Femur (tissue), 1 donor: ENCODE data around the gene UBE2F.
"Not testable (repeated sequence)": the region's sequence is repeated elsewhere in the genome, so short reads cannot be mapped to it uniquely, and the experiment has no call there.

Experiments used
- DNase-seq: peaks from one replicate; pipeline ENCODE4 v3.0.0-alpha.2; 2017

The UBE2F gene

DNA sequence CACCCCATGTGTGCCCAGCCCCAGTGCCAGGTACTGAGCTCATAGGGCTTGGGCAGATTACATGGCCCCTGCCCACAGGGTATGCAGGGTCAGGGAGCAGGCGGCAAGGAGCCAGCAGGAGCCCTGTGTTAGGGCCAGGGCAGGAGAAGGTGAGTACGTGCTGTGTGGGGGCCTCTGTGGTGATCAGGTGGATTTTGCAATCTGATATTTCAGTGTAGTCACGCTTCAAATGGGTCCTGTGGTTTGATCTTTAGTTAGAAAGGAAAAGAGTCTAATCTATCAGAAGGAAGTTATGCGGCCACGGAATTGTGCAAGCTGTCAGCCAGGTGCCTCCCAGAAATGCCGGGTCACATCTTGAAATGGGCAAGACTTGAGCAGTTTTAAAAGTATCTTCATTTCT is 13.9 kb downstream of the UBE2F start:
- DNase-seq: no peak

- not testable (repeated sequence) for DNase-seq
Measured at GRCh38 chr2:237981621-237982020, 14.8 kb downstream of the UBE2F start.

DNA sequence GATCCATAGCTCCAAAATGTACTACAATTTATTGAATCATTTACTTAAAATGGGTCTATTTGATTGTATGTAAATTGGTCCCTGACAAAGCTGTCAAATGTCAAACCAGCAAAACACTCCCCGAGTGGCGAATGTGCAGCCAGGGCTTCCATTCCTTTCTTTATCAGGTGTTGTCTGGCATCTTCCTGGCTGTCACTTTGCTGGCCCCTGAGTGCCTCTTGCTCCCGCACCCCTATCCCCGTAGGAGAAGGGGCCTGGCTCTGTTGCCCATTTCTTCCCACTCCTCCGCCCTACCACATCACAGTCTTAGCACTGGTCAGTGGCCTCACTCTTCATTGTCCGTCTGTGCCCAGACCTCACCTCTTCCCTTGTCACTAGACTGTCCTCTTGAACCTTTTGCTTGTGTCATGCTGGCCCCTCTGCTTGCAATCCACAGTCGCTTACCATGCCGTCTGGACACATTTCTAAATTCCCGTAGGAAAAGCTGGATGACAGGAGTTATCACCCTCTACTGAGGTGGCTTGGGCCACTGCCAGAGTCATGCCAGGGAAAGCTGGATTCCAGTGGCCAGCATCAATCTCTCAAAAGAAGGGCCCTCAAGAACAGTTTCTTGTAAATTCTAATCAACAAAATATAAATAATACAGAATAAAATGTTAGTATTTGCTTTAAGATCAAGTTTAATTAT is 15.4 kb downstream of the UBE2F start:
- DNase-seq: no peak

DNA sequence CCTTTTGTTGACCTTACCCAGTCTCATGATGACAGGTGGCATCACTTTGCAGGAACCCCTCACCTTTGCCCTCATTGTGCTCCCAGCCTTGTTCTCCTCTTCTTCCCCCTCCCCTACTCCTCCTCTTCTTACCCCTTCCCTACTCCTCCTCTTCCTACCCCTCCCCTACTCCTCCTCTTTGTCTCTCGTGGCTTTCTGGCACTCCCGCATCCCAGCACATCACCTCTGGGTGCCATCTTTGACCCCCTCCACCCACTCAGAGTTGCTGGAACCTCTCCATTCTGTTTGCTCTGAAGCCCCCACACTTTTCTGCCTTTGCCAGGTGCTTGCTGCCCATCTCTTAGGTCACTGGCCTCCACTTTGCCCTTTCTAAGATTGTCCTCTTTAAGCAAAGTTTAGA is 17.1 kb downstream of the UBE2F start:
- DNase-seq: no peak

DNA sequence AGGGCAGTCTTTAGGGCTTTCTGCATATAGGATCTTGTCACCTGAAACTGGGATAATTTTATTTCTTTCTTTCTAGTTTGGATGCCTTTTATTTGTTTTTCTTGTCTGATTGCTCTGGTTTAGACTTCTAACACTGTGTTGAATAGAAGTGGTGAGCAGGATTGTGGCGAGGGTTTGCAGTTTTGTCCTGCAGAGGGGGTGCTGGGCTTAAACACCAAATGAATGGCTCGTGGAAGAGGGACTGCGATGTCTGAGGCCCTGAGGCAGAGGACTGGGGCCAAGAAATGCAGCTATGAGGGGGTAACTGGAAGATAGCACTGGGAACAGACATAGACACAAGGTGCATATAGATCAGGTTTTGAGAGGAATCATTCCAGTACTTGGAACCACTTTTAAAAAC is 20.5 kb downstream of the UBE2F start:
- no peak for DNase-seq

DNA sequence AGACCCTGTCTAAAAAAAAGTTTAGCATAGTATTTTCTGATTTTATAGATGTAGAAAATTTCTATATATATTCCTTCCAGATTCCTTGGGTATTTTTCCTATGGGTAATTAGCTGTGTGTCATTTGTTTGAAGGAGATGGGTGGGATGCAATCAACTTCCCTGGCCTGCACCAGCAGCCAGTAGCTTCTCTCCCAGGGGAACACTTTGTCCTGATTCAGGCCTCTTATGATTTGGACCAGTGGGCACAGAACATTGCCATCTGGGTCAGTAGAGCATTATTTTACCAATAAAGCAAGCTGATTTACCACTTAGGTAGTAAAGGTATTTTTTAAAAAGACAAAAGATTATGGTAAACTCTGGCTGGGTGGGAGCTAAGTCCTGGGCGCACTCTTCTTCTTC is 26.9 kb downstream of the UBE2F start:
- no peak for DNase-seq

GRCh38 chr2:237995036-237995435 is 28.2 kb downstream of the UBE2F start:
- no peak for DNase-seq

- DNase-seq: no peak
Measured at GRCh38 chr2:237996021-237996593, 29.3 kb downstream of the UBE2F start.

DNA sequence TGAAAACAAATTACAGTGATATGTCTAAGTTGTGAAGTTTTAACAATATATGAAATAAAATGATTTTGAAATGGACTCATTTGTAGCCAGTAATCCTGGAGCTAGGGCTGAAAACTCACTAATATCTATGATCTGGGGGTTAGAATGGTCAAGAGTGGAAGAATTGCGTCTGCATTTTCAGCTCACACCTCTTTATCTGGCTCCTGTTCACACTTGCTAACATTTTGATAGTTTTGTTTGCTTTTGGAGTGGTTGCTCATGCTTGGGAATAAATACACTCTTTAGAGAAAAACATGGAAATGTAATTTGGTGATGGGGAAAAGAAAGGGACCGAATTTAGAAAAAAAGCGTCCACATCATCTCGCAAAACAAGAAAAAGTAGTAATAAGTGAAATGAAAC is 30.7 kb downstream of the UBE2F start:
- no peak for DNase-seq

GRCh38 chr2:237998530-237998929 is 31.7 kb downstream of the UBE2F start:
- no peak for DNase-seq

DNA sequence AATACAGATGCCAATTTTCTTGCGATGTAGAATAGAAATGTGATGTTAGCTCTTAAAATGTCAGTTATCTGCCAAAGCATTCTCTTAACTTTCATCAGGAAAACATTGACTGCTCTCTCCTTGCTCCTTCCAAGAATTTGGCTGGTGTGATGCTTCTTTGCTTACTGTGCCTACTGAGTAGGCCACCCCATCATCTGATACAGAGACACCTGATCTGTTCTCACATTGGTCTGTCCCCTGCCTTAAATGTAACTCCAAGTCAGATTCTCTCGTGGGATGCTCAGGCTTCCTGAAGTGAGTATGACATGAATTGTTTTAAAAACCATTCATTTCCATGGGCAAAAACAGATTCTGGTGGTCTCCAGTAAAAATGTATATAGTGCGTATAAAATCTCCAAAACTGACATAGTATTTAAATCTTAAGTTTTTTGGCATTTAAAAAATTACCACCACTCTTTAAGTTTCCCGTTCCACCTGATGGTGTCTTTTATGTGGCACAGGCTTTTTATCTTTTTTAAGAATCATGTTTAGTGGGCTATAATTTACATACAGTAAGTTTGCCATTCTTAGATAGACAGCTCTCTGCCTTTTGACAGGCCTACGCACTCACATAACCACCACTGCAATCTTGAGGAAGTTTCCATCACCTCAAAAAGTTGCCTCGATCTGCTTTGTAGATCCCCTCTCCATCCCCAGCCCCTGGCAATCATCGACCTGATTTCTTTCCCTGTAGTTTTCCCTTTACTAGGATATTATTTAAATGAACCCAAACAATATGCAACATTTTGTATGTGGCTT is 36.6 kb downstream of the UBE2F start:
- DNase-seq: no peak

DNA sequence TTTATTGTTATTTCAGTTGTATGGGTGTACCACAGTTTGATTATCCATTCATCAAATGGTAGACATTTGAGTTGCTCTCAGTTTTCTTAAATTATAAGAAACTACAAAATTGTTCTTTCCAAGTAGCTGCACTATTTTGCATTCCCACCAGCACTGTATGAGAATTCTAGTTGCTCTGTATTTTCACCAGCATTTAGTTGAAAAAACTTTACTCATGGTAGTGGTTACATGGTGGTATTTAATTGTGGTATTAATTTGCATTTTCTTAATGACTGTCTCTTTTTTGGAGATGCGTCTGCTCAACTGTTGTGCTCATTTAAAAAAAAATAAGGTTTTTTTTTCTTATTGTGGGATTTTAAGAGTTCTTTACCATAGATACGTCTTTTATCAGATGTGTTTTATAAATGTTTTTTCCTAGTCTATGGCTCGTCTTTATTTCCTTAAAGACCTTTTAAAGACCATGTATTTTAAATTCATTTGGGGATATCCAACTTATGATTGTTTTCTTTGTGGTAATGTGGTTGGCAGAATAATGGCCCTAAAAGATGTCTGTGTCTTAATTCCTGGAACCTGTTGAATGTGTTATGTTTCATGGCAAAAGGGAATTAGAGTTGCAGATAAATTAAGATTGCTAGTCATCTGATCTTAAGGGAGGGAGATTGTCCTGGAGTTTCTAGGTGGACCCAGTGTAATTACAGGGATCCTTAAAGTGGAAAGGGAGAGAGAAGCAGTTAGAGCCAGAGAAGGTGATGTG is 37.4 kb downstream of the UBE2F start:
- no peak for DNase-seq

DNA sequence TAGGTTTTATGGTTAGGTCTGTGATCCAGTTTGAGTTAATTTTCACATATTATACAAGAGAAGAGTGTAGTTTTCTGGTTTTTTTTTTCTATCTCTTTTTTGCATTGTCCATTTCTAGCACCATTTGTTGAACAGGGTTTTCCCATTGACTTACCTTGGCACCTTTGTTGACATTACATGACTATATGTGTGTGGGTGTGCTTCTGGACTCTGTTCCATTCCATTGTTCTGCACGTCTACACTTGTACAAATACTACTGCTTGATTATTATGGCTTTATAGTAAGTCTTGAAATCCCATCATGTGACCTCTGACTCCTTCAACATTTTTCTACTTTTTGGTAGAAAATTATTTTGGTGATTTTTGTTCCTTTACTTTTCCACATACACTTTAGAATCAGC is 38.7 kb downstream of the UBE2F start:
- DNase-seq: no peak

- DNase-seq: no peak
Measured at GRCh38 chr2:238006510-238006909, 39.7 kb downstream of the UBE2F start.

GRCh38 chr2:238007924-238008323 is 41.1 kb downstream of the UBE2F start:
- no peak for DNase-seq

GRCh38 chr2:238009563-238009962 is 42.7 kb downstream of the UBE2F start:
- no peak for DNase-seq

DNA sequence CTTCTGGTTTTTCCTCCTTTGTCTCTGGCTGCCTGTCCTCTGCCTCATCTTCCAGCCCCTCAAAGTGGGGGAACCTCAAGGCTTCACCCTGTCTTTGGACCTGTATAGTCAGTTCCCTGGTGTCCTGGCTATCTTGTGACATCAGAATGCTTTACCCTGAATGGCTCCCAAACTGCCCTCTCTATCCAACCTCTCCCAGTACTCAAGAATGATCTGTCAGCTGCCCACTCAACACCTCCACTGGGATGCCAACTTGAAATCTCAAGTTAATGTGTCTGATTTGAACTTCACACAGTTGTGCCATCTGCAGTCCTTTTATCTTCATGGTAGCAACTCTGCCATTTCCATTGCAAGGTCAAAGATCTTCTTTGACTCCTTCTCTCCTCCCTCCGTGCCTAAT is 43.8 kb downstream of the UBE2F start:
- DNase-seq: no peak

GRCh38 chr2:238013806-238014205 is 47.0 kb downstream of the UBE2F start:
- DNase-seq: no peak

DNA sequence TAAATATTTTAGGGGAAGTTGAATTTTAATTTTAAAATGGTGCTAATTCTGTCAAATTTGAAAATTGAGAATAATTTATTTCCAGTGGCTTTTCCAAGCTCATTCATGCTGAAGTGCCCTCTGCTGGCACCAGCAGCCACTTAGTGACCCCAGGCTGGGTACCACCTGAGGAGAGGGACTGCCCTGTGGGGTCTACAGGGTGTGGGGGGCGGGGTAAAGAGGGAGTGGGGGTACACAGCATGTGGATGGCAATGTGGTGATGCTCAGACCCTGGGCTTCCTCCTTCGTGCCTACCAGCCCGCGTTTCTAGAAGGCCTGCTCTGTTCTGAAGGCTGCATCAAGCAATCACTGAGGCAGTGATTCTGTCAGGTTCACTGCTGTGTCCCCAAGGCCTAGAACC is 48.9 kb downstream of the UBE2F start:
- no peak for DNase-seq

DNA sequence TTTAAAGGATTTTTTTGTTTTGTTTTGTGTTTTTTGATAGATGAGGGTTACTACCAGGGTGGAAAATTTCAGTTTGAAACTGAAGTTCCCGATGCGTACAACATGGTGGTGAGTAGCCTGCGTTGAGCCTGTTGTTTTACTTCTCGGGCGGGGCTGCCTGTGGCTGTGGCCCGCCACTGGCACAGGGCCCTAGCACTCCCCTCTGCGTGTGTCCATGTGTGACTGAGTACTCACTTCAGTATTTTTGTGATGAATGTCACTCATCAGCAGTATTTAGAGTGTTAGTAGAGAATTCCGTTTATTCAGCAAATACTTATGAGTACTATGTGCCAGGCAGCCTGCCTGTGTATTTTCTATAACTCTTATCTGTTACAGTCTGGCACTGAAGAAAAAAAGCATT is 49.7 kb downstream of the UBE2F start:
- DNase-seq: no peak

- DNase-seq: no peak
Measured at GRCh38 chr2:238019962-238020361, 53.1 kb downstream of the UBE2F start.

DNA sequence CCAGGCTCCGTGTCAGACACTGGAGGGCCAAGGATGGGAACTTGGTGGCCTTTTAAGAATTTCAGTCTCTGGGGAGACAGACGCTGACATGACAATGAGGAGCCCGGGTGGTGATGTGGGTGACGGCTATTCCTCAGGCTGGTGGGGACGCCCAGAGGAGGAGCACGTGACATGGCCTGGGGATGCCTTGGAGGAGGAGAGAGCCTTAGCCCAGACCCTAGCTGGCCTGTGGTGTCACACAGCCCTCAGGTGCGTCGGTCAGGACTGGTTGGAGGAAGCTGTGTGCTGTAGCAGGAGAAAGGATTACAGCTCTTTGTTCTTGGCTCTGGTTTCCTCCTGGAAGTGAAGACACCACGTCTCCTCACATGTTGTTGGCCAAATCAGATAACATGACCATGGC is 54.0 kb downstream of the UBE2F start:
- no peak for DNase-seq

GRCh38 chr2:238021327-238021726 is 54.5 kb downstream of the UBE2F start:
- DNase-seq: no peak
